ENCODE results near the gene RAVER2. TPM values are rescaled to one million over a fixed set of nuclear protein-coding genes. Genes with fewer than 3 reads are reported as not detected.

RAVER2 gene, protein sequence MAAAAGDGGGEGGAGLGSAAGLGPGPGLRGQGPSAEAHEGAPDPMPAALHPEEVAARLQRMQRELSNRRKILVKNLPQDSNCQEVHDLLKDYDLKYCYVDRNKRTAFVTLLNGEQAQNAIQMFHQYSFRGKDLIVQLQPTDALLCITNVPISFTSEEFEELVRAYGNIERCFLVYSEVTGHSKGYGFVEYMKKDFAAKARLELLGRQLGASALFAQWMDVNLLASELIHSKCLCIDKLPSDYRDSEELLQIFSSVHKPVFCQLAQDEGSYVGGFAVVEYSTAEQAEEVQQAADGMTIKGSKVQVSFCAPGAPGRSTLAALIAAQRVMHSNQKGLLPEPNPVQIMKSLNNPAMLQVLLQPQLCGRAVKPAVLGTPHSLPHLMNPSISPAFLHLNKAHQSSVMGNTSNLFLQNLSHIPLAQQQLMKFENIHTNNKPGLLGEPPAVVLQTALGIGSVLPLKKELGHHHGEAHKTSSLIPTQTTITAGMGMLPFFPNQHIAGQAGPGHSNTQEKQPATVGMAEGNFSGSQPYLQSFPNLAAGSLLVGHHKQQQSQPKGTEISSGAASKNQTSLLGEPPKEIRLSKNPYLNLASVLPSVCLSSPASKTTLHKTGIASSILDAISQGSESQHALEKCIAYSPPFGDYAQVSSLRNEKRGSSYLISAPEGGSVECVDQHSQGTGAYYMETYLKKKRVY
- 4.5 and 7.0 TPM in 2 replicates for total RNA-seq

GRCh38 chr1:64744492-64745180 is at the start of gene RAVER2:
TSS of gene RAVER2 (plus strand) at chr1:64745075. CDS start at chr1:64745173, 98 bp downstream.

Other genes with a start within 250 kb of the RAVER2 start
- 76.9 and 104 TPM in 2 replicates for gene JAK1, start 221.5 kb downstream of the RAVER2 start, total RNA-seq